HG03159 (cell line): ENCODE results near the gene IL22RA1.

Experiments used
- ATAC-seq: cut with Tn5 transposase; IDR thresholded peaks from one replicate; pipeline ENCODE4 v1.9.1; 2021; ENCODE audit warnings: mild to moderate bottlenecking, moderate library complexity; ENCODE audit not compliant: unreplicated experiment

IL22RA1 gene

GRCh38 chr1:24080131-24080530 is 62.8 kb downstream of the IL22RA1 start:
- ATAC-seq, result no peak

- ATAC-seq, result no peak
These were observed 65.5 kb downstream of the IL22RA1 start for GRCh38 chr1:24077278-24077978.

DNA sequence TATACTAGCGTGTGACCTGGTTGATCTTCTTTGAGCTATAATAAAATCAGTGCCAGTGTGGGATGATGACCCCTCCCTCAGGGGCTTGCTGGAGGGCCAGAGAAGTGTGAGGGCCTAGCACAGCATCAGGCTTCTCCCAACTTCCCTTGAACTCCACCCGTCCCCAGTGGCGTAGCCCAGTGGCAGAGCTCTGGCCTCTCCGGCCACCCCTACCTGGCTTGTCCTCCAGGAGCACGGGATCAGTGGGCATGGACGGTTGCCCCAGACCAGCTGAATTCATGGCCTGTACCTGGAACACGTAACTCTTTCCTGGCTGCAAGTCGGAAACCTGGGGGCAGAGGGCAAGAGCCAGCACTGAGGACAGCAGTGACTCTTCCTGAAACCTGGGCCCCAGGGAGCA is 67.0 kb downstream of the IL22RA1 start:
- no peak for ATAC-seq

DNA sequence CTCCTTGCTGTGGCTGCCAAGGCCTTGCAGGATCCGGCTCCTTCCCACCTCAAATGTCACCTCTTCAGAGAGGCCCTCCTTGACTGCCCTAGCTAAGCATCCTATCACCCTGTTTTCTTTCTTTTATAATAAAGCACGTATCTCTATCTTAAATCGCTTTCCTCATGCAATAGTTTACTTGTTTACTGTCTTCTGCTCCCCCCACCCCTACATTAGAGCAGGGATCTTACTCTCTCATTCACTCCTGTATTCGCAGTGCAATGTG is 67.4 kb downstream of the IL22RA1 start:
- ATAC-seq, result no peak

DNA sequence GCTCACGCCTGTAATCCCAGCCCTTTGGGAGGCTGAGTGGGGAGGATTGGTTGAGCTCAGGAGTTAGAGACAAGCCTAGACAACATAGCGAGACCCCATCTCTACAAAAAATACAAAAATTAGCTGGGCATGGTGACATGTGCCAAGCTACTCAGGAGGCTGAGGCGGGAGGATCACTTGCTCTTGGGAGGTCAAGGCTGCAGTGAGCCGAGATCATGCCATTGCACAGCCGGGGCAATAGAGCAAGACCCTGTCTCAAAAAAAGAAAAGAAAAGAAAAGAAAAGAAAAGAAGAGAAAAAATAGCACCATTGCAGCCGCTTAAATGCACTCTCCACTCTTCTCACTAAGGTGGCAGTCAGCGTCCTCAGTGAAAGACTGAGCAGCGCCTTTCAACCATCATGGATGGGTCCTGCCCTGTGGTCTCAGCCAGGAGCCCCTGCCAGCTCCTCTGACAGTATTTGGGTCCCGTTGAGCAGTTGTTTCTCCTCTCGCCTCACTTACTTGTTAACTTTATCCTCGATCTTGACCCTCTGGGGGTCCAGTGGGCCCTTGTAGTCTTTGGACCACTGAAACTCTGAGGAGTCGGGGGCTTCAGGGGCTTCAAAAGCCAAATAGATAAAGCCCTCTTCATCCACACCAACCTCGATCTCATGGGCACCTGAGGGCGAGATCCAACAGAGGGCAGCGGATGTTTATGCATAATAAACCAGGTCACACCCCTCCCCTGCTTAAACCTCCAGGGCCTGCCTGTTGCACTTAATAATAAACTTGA is 67.9 kb downstream of the IL22RA1 start:
- no peak for ATAC-seq

DNA sequence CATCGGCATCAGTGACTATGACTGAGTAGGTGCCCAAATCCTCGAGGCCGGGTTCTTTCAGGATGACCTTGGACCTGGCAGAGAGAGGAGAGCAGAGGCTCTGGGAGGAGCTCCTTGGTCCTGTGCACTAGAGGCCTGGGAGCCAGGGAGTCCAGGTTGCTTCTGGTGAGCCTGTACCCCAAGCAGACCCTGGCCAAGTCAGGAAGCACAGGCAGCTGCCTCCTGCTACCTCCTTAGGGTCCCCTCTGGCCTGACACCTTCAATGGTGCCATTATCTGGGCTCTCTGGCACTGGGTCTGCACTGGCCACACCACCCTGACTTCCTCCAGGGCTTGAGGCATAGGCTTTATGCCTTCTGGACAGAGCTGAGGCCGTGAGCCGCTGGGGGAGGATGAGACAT is 68.7 kb downstream of the IL22RA1 start:
- no peak for ATAC-seq

DNA sequence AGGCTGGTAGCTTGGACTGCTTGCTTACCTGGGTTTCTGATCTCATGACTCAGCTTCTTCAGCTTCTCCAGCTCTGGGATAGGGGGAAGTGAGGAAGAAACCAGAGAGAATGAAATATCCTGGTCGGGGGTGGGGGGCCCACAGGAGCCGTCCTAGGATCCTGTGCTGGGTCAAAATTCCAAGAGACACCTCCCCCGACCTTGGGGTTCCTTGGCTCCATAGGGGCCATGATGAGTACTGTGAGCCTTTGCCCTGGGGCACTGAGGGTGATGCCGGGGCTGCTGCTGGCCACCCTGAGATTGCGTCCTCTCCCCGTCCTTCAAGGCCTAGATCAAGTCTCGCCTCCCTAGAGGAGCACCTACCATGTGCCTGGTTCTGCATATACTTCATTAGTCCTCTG is 71.0 kb downstream of the IL22RA1 start:
- ATAC-seq, result no peak

DNA sequence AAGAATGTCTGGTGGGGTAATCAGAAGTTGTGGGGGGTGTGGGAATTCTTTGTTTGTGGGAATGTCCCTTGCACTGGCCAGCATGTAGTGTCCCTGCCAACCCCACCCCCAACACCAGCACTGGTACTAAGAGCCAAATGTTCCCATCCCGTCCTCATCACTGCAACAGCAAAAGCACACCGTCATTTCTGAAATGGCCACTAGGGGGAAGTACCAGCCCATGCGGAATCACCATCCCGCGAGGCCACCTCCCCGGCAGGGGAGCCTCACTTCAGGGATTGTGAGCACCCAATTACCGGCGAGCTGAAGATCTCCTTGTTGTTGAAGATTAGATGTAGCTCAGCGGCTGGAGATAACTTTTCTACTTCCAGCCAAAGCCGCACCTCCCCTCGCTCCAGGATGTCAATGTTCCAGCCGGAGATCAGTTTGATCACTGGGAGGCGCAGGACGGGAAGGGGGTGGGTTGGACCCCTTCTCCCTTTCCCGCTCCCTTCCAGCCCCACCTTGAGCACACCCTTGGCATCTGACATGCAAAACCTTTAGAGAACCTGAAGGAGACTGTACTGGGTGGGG is 72.0 kb downstream of the IL22RA1 start:
- ATAC-seq, result peak; percentile 48

DNA sequence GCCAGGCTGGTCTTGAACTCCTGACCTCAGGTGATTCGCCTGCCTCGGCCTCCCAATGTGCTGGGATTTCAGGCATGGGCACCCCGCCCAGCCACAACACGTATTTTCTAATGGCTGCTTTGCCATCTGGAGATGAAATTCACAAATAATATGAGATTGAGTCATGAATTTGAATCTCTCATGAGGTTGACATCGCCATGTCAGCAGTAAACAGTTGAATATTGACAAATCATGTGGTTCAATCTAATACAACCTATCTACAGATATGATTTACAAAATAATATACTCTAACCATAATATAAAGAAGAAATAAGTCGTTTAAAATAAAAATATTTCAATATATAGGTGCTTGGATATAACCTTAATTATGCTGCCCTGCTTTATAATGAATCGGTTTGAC is 73.1 kb downstream of the IL22RA1 start:
- no peak for ATAC-seq
